ENCODE results near the gene TTLL3.

- TF ChIP-seq EZH2 (IDR thresholded peaks at IDR 0.05; ENCODE audit: borderline replicate concordance, insufficient read depth, low read depth, low read length, poor library complexity, severe bottlenecking): no peak
- TF ChIP-seq CTCF (IDR thresholded peaks at IDR 0.05): no peak
These were observed 18.9 kb upstream of the TTLL3 start for GRCh38 chr3:9791127-9791526.
